IMR-90 (cell line): ENCODE data around the gene CENPV. TPM values are rescaled to one million over a fixed set of nuclear protein-coding genes. Genes with fewer than 3 reads are reported as not detected.

Experiments used
- ATAC-seq: fragments of 200-7000 bp; cut with Tn5 transposase; 2 replicates; pipeline ENCODE4 v1.9.1; 2020; ENCODE audit warnings: low read depth, mild to moderate bottlenecking, moderate library complexity
- BruUV-seq: library from RNA; stranded (reverse); fragments of 400-500 nt; replicated peaks from 2 replicates; lab custom pipeline; 2021; lab: Mats Ljungman, UMichigan
- CTCF ChIA-PET: fragments of 300-600 bp; formaldehyde crosslinking; extraction: SDS; loops from one replicate; lab custom pipeline; 2021; ENCODE audit warnings: antibody characterized with exemption; lab: Yijun Ruan, JAX
- POLR2A ChIA-PET: fragments of 300-600 bp; sonication (Branson Sonifier 250); formaldehyde crosslinking; loops from one replicate; lab custom pipeline; 2022; ENCODE audit warnings: antibody characterized with exemption; ENCODE audit not compliant: unreplicated experiment; lab: Charles Lee
- DNase-seq: peaks from one replicate; pipeline ENCODE4 v3.0.0; 2013
- H2AFZ ChIP-seq: replicated peaks from 2 replicates; pipeline ENCODE3; 2013; ENCODE audit warnings: low read length, mild to moderate bottlenecking; ENCODE audit not compliant: poor library complexity
- H2AK5ac ChIP-seq: 2 replicates; pipeline ENCODE4 v1.6.1; 2013; ENCODE audit warnings: low read depth, low read length, inconsistent platforms
- H2AK9ac ChIP-seq: replicated peaks from 2 replicates; pipeline ENCODE3; 2013; ENCODE audit warnings: mild to moderate bottlenecking, low read depth, low read length, moderate library complexity; ENCODE audit not compliant: poor library complexity
- H2BK120ac ChIP-seq: 2 replicates; pipeline ENCODE4 v1.6.1; 2013; ENCODE audit warnings: low read depth, low read length, inconsistent platforms
- H2BK15ac ChIP-seq: 3 replicates; pipeline ENCODE4 v1.6.1; 2013; ENCODE audit warnings: low read depth, low read length, inconsistent platforms
- H2BK20ac ChIP-seq: 2 replicates; pipeline ENCODE4 v1.6.1; 2013; ENCODE audit warnings: low read depth, mild to moderate bottlenecking, inconsistent platforms, low read length, moderate library complexity
- H2BK5ac ChIP-seq: 2 replicates; pipeline ENCODE4 v1.6.1; 2013; ENCODE audit warnings: mild to moderate bottlenecking, low read depth, low read length, inconsistent platforms; ENCODE audit not compliant: poor library complexity, severe bottlenecking
- H3K14ac ChIP-seq: replicated peaks from 2 replicates; pipeline ENCODE4 v1.6.1; 2013; ENCODE audit warnings: low read depth, low read length, inconsistent platforms
- H3K18ac ChIP-seq: 2 replicates; pipeline ENCODE4 v1.6.1; 2013; ENCODE audit warnings: low read depth, low read length, control low read depth
- H3K23ac ChIP-seq: 2 replicates; pipeline ENCODE4 v1.6.1; 2013; ENCODE audit warnings: low read depth, low read length, inconsistent platforms
- H3K27ac ChIP-seq: 2 replicates; pipeline ENCODE4 v1.5.1; 2013; ENCODE audit warnings: mild to moderate bottlenecking, control low read depth, low read length; ENCODE audit not compliant: insufficient read depth
- H3K27me3 ChIP-seq: 2 replicates; pipeline ENCODE4 v1.6.1; 2013; ENCODE audit warnings: low read length; ENCODE audit not compliant: control insufficient read depth, insufficient read depth
- H3K36me3 ChIP-seq: 2 replicates; pipeline ENCODE4 v1.6.1; 2013; ENCODE audit warnings: low read length, mixed read lengths; ENCODE audit not compliant: control insufficient read depth, insufficient read depth
- H3K4ac ChIP-seq: 2 replicates; pipeline ENCODE4 v1.6.1; 2013; ENCODE audit warnings: low read depth, low read length, inconsistent platforms
- H3K4me1 ChIP-seq: 2 replicates; pipeline ENCODE4 v1.6.1; 2013; ENCODE audit warnings: low read length, mixed read lengths; ENCODE audit not compliant: control insufficient read depth, insufficient read depth
- H3K4me2 ChIP-seq: 2 replicates; pipeline ENCODE4 v1.6.1; 2013; ENCODE audit warnings: low read depth, mild to moderate bottlenecking, control low read depth, low read length, moderate library complexity
- H3K4me3 ChIP-seq: 2 replicates; pipeline ENCODE4 v1.5.1; 2013; ENCODE audit warnings: low read depth, mild to moderate bottlenecking, control low read depth, low read length, moderate library complexity; ENCODE audit not compliant: insufficient read depth
- H3K56ac ChIP-seq: 2 replicates; pipeline ENCODE4 v1.6.1; 2013; ENCODE audit warnings: low read length, inconsistent platforms; ENCODE audit not compliant: insufficient read depth; ENCODE audit errors: extremely low read depth
- H3K79me1 ChIP-seq, 2 experiments: 2 replicates each; pipeline ENCODE4 v1.6.1; 2013; ENCODE audit warnings: low read length in 2 of 2, inconsistent platforms in 1 of 2, low read depth in 1 of 2
- H3K9ac ChIP-seq: 2 replicates; pipeline ENCODE4 v1.6.1; 2013; ENCODE audit warnings: low read depth, low read length, control low read depth
- H3K9me1 ChIP-seq: 2 replicates; pipeline ENCODE4 v1.6.1; 2013; ENCODE audit warnings: low read length, inconsistent platforms; ENCODE audit not compliant: insufficient read depth
- H3K9me3 ChIP-seq: 2 replicates; pipeline ENCODE4 v1.6.1; 2013; ENCODE audit warnings: low read length; ENCODE audit not compliant: control insufficient read depth, insufficient read depth
- H4K20me1 ChIP-seq: 2 replicates; pipeline ENCODE4 v1.6.1; 2013; ENCODE audit warnings: low read length, inconsistent platforms; ENCODE audit not compliant: insufficient read depth
- H4K5ac ChIP-seq: 2 replicates; pipeline ENCODE4 v1.6.1; 2013; ENCODE audit warnings: mild to moderate bottlenecking, low read depth, low read length, control low read depth
- H4K8ac ChIP-seq, 2 experiments: 2 replicates each; pipeline ENCODE4 v1.6.1; 2013; ENCODE audit warnings: low read depth in 2 of 2, low read length in 2 of 2, control low read depth in 1 of 2, inconsistent platforms in 1 of 2
- H4K91ac ChIP-seq: 2 replicates; pipeline ENCODE4 v1.6.1; 2013; ENCODE audit warnings: low read depth, low read length, inconsistent platforms; ENCODE audit not compliant: insufficient read depth
- BHLHE40 ChIP-seq: fragments of 150-350 bp; IDR thresholded peaks from 2 replicates; pipeline ENCODE4 v1.6.1; 2016; ENCODE audit warnings: mild to moderate bottlenecking, low read depth, low read length
- CEBPB ChIP-seq: IDR thresholded peaks from 2 replicates; pipeline ENCODE4 v1.6.1; 2012; ENCODE audit warnings: low read depth, low read length, improper control_type of control experiment
- CHD1 ChIP-seq: IDR thresholded peaks from 2 replicates; pipeline ENCODE4 v1.6.1; 2012; ENCODE audit warnings: low read depth, low read length, improper control_type of control experiment
- FOS ChIP-seq: fragments of 150-350 bp; IDR thresholded peaks from 2 replicates; pipeline ENCODE4 v1.6.1; 2016; ENCODE audit warnings: low read depth, low read length
- MAFK ChIP-seq: IDR thresholded peaks from 2 replicates; pipeline ENCODE4 v1.6.1; 2012; ENCODE audit warnings: low read depth, low read length, improper control_type of control experiment
- MAZ ChIP-seq: IDR thresholded peaks from 2 replicates; pipeline ENCODE4 v1.6.1; 2012; ENCODE audit warnings: low read depth, mild to moderate bottlenecking, low read length, improper control_type of control experiment, moderate library complexity, borderline replicate concordance
- NFE2L2 ChIP-seq: fragments of 150-350 bp; IDR thresholded peaks from 2 replicates; pipeline ENCODE4 v1.6.1; 2016; ENCODE audit warnings: low read depth, mild to moderate bottlenecking, low read length
- POLR2A ChIP-seq: IDR thresholded peaks from 2 replicates; pipeline ENCODE4 v1.6.1; 2012; ENCODE audit warnings: mild to moderate bottlenecking, low read depth, low read length
- RAD21 ChIP-seq: IDR thresholded peaks from 2 replicates; pipeline ENCODE4 v1.6.1; 2012; ENCODE audit warnings: low read length, improper control_type of control experiment
- RFX5 ChIP-seq: IDR thresholded peaks from 2 replicates; pipeline ENCODE4 v1.8.0; 2012; ENCODE audit warnings: low read depth, mild to moderate bottlenecking, low read length, moderate library complexity
- WGBS, 2 experiments: methylation state at CpG; one replicate each; pipeline versions ENCODE4 v1.1.5 to v1.1.7; 2013; ENCODE audit warnings: missing lambda C conversion rate in 2 of 2; ENCODE audit not compliant: insufficient read length in 1 of 2; ENCODE audit errors: extremely low coverage in 2 of 2; 5-methylcytosine and 5-hydroxymethylcytosine counted together
- dilution Hi-C: fragments of 300-500 bp; cut with HindIII; formaldehyde crosslinking; loops from one replicate; pipeline ENCODE4 v1.14.3; 2018; ENCODE audit warnings: low sequenced_read_pairs; ENCODE audit not compliant: unreplicated experiment
- in situ Hi-C: fragments of 300-500 bp; cut with MboI; formaldehyde crosslinking; loops from 3 replicates; pipeline ENCODE4 v1.14.3; 2019; ENCODE audit warnings: low sequenced_read_pairs, inconsistent platforms, mixed read lengths
- intact Hi-C: fragments of 100-400 bp; cut with micrococcal nuclease; formaldehyde crosslinking; loops from 2 replicates; pipeline ENCODE4 v1.10.0; 2022
- polyA plus RNA-seq, 3 experiments: library from polyadenylated mRNA; depleted of rRNA; stranded (reverse); fragments of >200 nt; gene quantifications; 2 replicates each; pipeline ENCODE4 v1.2.3, GENCODE V29; 2012; ENCODE audit warnings: low replicate concordance in 1 of 3
- total RNA-seq: library from RNA; depleted of rRNA; stranded (reverse); fragments of >200 nt; gene quantifications from 2 replicates; pipeline ENCODE4 v1.2.3, GENCODE V29; 2012
- TF ChIP-seq, protein P1 (sequence below): conservative IDR thresholded peaks from 2 replicates; pipeline ENCODE4 v1.5.1; 2012; ENCODE audit warnings: mild to moderate bottlenecking, low read depth, low read length, improper control_type of control experiment

The CENPV gene
- total and polyA plus RNA-seq, 2 of the 4 experiments (the other 2 are of a cell fraction): 35.3 to 49.8 TPM

DNA sequence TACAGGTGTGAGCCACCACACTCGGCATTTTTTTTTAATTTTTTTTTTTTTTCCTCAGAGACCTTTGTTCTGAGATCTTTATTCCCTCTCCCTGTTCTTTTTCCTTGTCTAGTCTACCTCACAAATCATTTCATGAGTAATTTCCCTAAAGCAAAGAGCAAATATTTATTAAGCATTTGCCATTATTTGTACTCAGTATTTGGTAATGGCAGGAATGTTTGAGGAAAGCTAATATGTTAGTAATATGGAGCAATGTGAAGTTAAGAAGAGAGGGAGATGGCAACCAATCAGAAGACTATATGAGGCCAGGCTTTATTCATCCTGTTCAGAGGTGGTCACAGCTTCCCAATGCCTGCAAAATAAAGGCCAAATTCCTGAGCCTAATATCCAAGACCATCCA is 13.3 kb downstream of the CENPV start:
- POLR2A ChIA-PET: no interaction called here
- WGBS, 2 experiments: no CpG with 5 or more reads among the region's 1 CpG
- intact Hi-C loops: no loop called here

More for the DNA sequence above, 13.3 kb downstream of the CENPV start:
- H4K20me1 ChIP-seq: no peaks in the 10 kb centered on the region
- TF ChIP-seq RAD21 (no peak), CHD1 (no peak), POLR2A (no peak), FOS (no peak), BHLHE40 (no peak), RFX5 (no peak), MAZ (no peak), CEBPB (no peak), NFE2L2 (no peak), MAFK (no peak)
- TF ChIP-seq, protein P1, sequence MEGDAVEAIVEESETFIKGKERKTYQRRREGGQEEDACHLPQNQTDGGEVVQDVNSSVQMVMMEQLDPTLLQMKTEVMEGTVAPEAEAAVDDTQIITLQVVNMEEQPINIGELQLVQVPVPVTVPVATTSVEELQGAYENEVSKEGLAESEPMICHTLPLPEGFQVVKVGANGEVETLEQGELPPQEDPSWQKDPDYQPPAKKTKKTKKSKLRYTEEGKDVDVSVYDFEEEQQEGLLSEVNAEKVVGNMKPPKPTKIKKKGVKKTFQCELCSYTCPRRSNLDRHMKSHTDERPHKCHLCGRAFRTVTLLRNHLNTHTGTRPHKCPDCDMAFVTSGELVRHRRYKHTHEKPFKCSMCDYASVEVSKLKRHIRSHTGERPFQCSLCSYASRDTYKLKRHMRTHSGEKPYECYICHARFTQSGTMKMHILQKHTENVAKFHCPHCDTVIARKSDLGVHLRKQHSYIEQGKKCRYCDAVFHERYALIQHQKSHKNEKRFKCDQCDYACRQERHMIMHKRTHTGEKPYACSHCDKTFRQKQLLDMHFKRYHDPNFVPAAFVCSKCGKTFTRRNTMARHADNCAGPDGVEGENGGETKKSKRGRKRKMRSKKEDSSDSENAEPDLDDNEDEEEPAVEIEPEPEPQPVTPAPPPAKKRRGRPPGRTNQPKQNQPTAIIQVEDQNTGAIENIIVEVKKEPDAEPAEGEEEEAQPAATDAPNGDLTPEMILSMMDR: no peak
- H2BK120ac ChIP-seq: no peak overlapping the region
- no peak overlapping the region for H3K9ac ChIP-seq
- no peak overlapping the region for H3K14ac ChIP-seq
- H2AFZ ChIP-seq: no peak overlapping the region
- no peak overlapping the region for H4K8ac ChIP-seq
- H3K36me3 ChIP-seq: peaks cover 13% of the 10 kb centered on the region
- no peak overlapping the region for H2BK5ac ChIP-seq
- no peak overlapping the region for H2BK20ac ChIP-seq
- in situ Hi-C loops (no loop called here), dilution Hi-C loops (no loop called here)
- H3K9me1 ChIP-seq: peaks cover 9% of the 10 kb centered on the region; the same call in 1 of the 2 replicates
- no peak overlapping the region for H3K4me2 ChIP-seq
- CTCF ChIA-PET: no interaction called here
- ATAC-seq: no peak
- BruUV-seq: no TSS peak
- H3K4me1 ChIP-seq: no peaks in the 10 kb centered on the region; the same call in 1 of the 2 replicates
- H2AK9ac ChIP-seq: no peak overlapping the region
- H3K4ac ChIP-seq: no peak overlapping the region
- H3K79me1 ChIP-seq: no peaks in the 10 kb centered on the region
- no peak overlapping the region for H2BK15ac ChIP-seq
- H3K4me3 ChIP-seq: no peak overlapping the region
- DNase-seq: no peak
- no peak overlapping the region for H3K18ac ChIP-seq
- H3K56ac ChIP-seq: no peak overlapping the region
- no peak overlapping the region for H2AK5ac ChIP-seq
- H3K27ac ChIP-seq: no peak overlapping the region
- H3K27me3 ChIP-seq: no peaks in the 10 kb centered on the region
- H3K23ac ChIP-seq: no peak overlapping the region
- no peak overlapping the region for H4K5ac ChIP-seq
- H3K9me3 ChIP-seq: no peaks in the 10 kb centered on the region
- no peak overlapping the region for H4K91ac ChIP-seq
